ENCODE measurements around the gene PPM1F.

Gene PPM1F

GRCh38 chr22:21963286-21963685, 10.6 kb upstream of the PPM1F start:
- no peak overlapping the region for H3K4me3 ChIP-seq (ENCODE audit: low read length)
- DNase-seq (ENCODE audit: low read depth, low spot score): no peak

- H3K4me3 ChIP-seq (ENCODE audit: low read length): no peak overlapping the region
- no peak for DNase-seq (ENCODE audit: low read depth, low spot score)
Observed at GRCh38 chr22:21962655-21962949, 10.0 kb upstream of the PPM1F start.

GRCh38 chr22:21961886-21962654, 9.4 kb upstream of the PPM1F start:
- DNase-seq (ENCODE audit: low read depth, low spot score): no peak
- no peak overlapping the region for H3K4me3 ChIP-seq (ENCODE audit: low read length)

- no peak for DNase-seq (ENCODE audit: low read depth, low spot score)
- no peak overlapping the region for H3K4me3 ChIP-seq (ENCODE audit: low read length)
Observed at GRCh38 chr22:21961127-21961867, 8.6 kb upstream of the PPM1F start.

- no peak for DNase-seq (ENCODE audit: low read depth, low spot score)
- no peak overlapping the region for H3K4me3 ChIP-seq (ENCODE audit: low read length)
Observed at GRCh38 chr22:21960200-21961126, 7.8 kb upstream of the PPM1F start.

GRCh38 chr22:21959274-21960074, 6.8 kb upstream of the PPM1F start:
- DNase-seq (ENCODE audit: low read depth, low spot score): no peak
- H3K4me3 ChIP-seq (ENCODE audit: low read length): no peak overlapping the region

GRCh38 chr22:21958360-21959273, 6.0 kb upstream of the PPM1F start:
- no peak overlapping the region for H3K4me3 ChIP-seq (ENCODE audit: low read length)
- no peak for DNase-seq (ENCODE audit: low read depth, low spot score)

GRCh38 chr22:21951931-21952465, 650 bp downstream of the PPM1F start:
- peak overlapping the region; percentile 69 for H3K4me3 ChIP-seq (ENCODE audit: low read length)
- DNase-seq (ENCODE audit: low read depth, low spot score): no peak

- DNase-seq (ENCODE audit: low read depth, low spot score): no peak
- no peak overlapping the region for H3K4me3 ChIP-seq (ENCODE audit: low read length)
Observed at GRCh38 chr22:21951062-21951461, 1.6 kb downstream of the PPM1F start.

GRCh38 chr22:21949948-21950347, 2.7 kb downstream of the PPM1F start:
- no peak for DNase-seq (ENCODE audit: low read depth, low spot score)
- H3K4me3 ChIP-seq (ENCODE audit: low read length): no peak overlapping the region

- no peak overlapping the region for H3K4me3 ChIP-seq (ENCODE audit: low read length)
- DNase-seq (ENCODE audit: low read depth, low spot score): no peak
Observed at GRCh38 chr22:21949569-21949918, 3.1 kb downstream of the PPM1F start.

GRCh38 chr22:21948824-21949568, 3.7 kb downstream of the PPM1F start:
- DNase-seq (ENCODE audit: low read depth, low spot score): no peak
- H3K4me3 ChIP-seq (ENCODE audit: low read length): no peak overlapping the region

- no peak overlapping the region for H3K4me3 ChIP-seq (ENCODE audit: low read length)
- no peak for DNase-seq (ENCODE audit: low read depth, low spot score)
Observed at GRCh38 chr22:21948390-21948789, 4.3 kb downstream of the PPM1F start.

- H3K4me3 ChIP-seq (ENCODE audit: low read length): no peak overlapping the region
- DNase-seq (ENCODE audit: low read depth, low spot score): no peak
Observed at GRCh38 chr22:21947040-21948014, 5.3 kb downstream of the PPM1F start.

GRCh38 chr22:21946262-21946925, 6.3 kb downstream of the PPM1F start:
- no peak overlapping the region for H3K4me3 ChIP-seq (ENCODE audit: low read length)
- no peak for DNase-seq (ENCODE audit: low read depth, low spot score)
